ENCODE data around the gene RNF166. TPM values are rescaled to one million over a fixed set of nuclear protein-coding genes. Genes with fewer than 3 reads are reported as not detected.

RNF166 gene
- total RNA-seq, 1 experiment from 2014 or later, result 19.8 TPM

DNA sequence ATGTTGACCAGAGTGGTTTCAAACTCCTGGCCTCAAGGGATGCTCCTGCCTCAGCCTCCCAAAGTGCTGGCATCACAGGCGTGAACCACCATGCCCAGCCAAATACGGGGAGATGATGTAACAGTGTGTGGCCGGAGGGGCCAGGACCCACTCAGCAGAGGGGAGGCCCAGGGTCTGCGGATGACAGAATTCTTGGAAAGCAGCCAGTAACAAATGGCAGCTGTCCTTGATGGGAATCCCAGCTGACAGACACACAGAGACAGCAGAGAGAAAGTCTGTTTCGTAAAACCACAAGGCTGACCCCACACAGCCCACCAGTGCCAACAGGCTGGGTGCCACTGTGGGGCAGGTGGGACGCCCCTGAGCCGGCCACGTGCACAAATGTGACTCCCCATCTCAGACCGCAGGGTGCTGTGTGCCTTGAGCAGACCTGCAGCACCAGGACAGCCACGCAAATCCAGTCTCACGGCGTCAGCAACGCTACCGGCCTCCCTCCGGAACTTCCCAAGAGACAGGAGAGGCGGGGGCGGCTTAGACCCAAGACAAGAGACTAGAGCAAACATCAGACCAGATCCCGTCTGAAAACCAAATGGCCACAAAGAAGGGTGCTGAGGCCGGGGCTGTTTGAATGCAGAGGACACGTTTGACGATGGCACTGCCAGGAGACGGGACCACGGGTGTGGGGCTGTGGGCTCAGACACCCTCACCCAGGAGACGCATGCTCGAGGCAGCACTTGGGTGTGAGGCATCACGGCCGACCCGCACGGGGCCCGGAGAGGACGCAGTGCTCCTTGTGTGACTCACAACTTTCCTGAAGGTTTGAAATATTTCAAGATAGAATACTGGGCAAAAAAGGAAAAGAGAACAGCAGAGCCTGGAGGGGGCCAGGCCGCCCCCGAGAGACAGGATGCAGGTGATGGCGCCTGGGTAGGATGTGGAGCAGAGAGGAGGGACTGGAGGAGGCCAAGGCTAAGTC, 24.7 kb upstream of the RNF166 start:
- TF ChIP-seq, protein P1, sequence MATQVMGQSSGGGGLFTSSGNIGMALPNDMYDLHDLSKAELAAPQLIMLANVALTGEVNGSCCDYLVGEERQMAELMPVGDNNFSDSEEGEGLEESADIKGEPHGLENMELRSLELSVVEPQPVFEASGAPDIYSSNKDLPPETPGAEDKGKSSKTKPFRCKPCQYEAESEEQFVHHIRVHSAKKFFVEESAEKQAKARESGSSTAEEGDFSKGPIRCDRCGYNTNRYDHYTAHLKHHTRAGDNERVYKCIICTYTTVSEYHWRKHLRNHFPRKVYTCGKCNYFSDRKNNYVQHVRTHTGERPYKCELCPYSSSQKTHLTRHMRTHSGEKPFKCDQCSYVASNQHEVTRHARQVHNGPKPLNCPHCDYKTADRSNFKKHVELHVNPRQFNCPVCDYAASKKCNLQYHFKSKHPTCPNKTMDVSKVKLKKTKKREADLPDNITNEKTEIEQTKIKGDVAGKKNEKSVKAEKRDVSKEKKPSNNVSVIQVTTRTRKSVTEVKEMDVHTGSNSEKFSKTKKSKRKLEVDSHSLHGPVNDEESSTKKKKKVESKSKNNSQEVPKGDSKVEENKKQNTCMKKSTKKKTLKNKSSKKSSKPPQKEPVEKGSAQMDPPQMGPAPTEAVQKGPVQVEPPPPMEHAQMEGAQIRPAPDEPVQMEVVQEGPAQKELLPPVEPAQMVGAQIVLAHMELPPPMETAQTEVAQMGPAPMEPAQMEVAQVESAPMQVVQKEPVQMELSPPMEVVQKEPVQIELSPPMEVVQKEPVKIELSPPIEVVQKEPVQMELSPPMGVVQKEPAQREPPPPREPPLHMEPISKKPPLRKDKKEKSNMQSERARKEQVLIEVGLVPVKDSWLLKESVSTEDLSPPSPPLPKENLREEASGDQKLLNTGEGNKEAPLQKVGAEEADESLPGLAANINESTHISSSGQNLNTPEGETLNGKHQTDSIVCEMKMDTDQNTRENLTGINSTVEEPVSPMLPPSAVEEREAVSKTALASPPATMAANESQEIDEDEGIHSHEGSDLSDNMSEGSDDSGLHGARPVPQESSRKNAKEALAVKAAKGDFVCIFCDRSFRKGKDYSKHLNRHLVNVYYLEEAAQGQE (IDR thresholded peaks at IDR 0.05; ENCODE audit: insufficient read depth in 1 of 2, low read depth in 2 of 2, low read length in 1 of 2), result no peak
- TF ChIP-seq TCF7L2 (IDR thresholded peaks at IDR 0.05; ENCODE audit: low read depth, low read length) (no peak), SIN3A (IDR thresholded peaks at IDR 0.05; ENCODE audit: borderline replicate concordance, insufficient read depth, low read depth, low read length) (no peak), POLR2AphosphoS5 (IDR thresholded peaks at IDR 0.05; ENCODE audit: low read depth, low read length) (no peak)
- TF ChIP-seq, protein P2, sequence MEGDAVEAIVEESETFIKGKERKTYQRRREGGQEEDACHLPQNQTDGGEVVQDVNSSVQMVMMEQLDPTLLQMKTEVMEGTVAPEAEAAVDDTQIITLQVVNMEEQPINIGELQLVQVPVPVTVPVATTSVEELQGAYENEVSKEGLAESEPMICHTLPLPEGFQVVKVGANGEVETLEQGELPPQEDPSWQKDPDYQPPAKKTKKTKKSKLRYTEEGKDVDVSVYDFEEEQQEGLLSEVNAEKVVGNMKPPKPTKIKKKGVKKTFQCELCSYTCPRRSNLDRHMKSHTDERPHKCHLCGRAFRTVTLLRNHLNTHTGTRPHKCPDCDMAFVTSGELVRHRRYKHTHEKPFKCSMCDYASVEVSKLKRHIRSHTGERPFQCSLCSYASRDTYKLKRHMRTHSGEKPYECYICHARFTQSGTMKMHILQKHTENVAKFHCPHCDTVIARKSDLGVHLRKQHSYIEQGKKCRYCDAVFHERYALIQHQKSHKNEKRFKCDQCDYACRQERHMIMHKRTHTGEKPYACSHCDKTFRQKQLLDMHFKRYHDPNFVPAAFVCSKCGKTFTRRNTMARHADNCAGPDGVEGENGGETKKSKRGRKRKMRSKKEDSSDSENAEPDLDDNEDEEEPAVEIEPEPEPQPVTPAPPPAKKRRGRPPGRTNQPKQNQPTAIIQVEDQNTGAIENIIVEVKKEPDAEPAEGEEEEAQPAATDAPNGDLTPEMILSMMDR (IDR thresholded peaks at IDR 0.05), result no peak
- ChIA-PET POLR2A (no interaction called here), CTCF (no interaction called here)
- ATAC-seq (no peak), DNase-seq (ENCODE audit: low read depth, low spot score) (no peak)
- H3K27me3 ChIP-seq (ENCODE audit: control insufficient read depth, insufficient read depth, low read length), result no peaks in the 10 kb centered on the region
- H3K36me3 ChIP-seq (ENCODE audit: control insufficient read depth, insufficient read depth, low read length), result no peaks in the 10 kb centered on the region; the same call in 1 of the 2 replicates
- H3K4me3 ChIP-seq (ENCODE audit: low read depth in 2 of 2, low read length in 2 of 2), result no peak overlapping the region
- no TSS peak for BruUV-seq (replicated peaks)
- H3K9me3 ChIP-seq (ENCODE audit: control insufficient read depth, insufficient read depth, low read depth, low read length), result no peaks in the 10 kb centered on the region
- H3K4me1 ChIP-seq (ENCODE audit: control insufficient read depth, insufficient read depth, low read length), result no peaks in the 10 kb centered on the region; the same call in 1 of the 2 replicates
- H3K27ac ChIP-seq (ENCODE audit: low read length), result no peak overlapping the region
- intact Hi-C loops (cut with micrococcal nuclease; ENCODE audit: unreplicated experiment) (loop anchor here (10.0 kb wide), 1 partner anchor 54 kb away; the partner anchor contains the start of gene PIEZO1), in situ Hi-C loops (cut with HindIII; ENCODE audit: low pct_unique_long_range_greater_than_20kb, low sequenced_read_pairs) (no loop called here)

DNA sequence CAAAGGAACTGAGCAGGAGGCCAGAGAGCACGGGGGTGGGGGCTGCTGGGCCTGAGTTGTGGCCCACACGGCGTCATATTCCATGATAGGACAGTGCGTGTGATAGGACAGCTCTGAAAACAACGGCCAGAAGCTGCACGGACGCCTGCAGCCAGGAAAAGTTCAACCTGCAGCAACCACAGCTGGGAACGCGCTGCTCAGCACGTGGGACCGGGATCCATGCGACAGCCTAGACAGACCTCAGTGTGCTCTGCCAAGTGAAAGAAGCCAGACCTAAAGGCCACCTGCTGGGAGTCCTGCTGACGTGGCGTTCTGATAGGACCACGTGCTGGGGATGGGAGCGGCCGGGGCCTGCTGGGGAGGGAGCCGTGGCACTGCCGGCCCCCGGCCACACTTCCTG, 21.7 kb upstream of the RNF166 start:
- POLR2A ChIA-PET, result no interaction called here
- H3K27ac ChIP-seq (ENCODE audit: low read length), result no peak overlapping the region
- no peaks in the 10 kb centered on the region for H3K27me3 ChIP-seq (ENCODE audit: control insufficient read depth, insufficient read depth, low read length)
- intact Hi-C loops (cut with micrococcal nuclease; ENCODE audit: unreplicated experiment), result no loop called here
- CTCF ChIA-PET, result no interaction called here
- no peak for DNase-seq (ENCODE audit: low read depth, low spot score)
- no peaks in the 10 kb centered on the region; the same call in 1 of the 2 replicates for H3K4me1 ChIP-seq (ENCODE audit: control insufficient read depth, insufficient read depth, low read length)
- no peaks in the 10 kb centered on the region for H3K9me3 ChIP-seq (ENCODE audit: control insufficient read depth, insufficient read depth, low read depth, low read length)
- no TSS peak for BruUV-seq (replicated peaks)
- in situ Hi-C loops (cut with HindIII; ENCODE audit: low pct_unique_long_range_greater_than_20kb, low sequenced_read_pairs), result no loop called here
- ATAC-seq, result no peak
- no peaks in the 10 kb centered on the region; the same call in 1 of the 2 replicates for H3K36me3 ChIP-seq (ENCODE audit: control insufficient read depth, insufficient read depth, low read length)
- TF ChIP-seq TCF7L2 (IDR thresholded peaks at IDR 0.05; ENCODE audit: low read depth, low read length), result no peak
- no peak for TF ChIP-seq POLR2AphosphoS5 (IDR thresholded peaks at IDR 0.05; ENCODE audit: low read depth, low read length)
- no peak overlapping the region for H3K4me3 ChIP-seq (ENCODE audit: low read depth in 2 of 2, low read length in 2 of 2)

DNA sequence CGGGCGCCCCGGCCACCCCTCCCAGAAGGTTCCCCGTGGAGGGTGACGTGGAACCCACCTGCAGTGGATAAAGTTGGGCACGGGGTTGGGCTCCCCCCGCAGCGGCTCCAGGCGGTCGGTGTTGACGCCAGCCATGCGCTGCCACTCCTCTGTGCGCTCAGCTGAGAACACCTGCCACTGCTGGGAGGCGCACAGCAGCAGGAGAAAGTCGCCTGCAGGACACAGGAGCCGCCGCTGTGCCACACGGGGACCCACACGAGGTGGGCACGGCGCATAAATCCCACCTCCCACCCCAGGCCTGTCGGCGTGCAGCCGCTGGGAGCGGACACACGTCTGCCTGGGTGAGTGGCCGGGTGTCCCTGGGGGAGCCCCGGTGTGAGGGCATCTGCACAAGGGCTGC, 20.8 kb upstream of the RNF166 start:
- no TSS peak for BruUV-seq (replicated peaks)

More for the DNA sequence above, 20.8 kb upstream of the RNF166 start:
- Histone ChIP-seq H3K9me3 (ENCODE audit: control insufficient read depth, insufficient read depth, low read depth, low read length) (no peaks in the 10 kb centered on the region), H3K27me3 (ENCODE audit: control insufficient read depth, insufficient read depth, low read length) (no peaks in the 10 kb centered on the region), H3K36me3 (ENCODE audit: control insufficient read depth, insufficient read depth, low read length) (no peaks in the 10 kb centered on the region; the same call in 1 of the 2 replicates), H3K4me1 (ENCODE audit: control insufficient read depth, insufficient read depth, low read length) (no peaks in the 10 kb centered on the region; the same call in 1 of the 2 replicates), H3K4me3 (ENCODE audit: low read depth in 2 of 2, low read length in 2 of 2) (no peak overlapping the region), H3K27ac (ENCODE audit: low read length) (no peak overlapping the region)
- POLR2A ChIA-PET, result no interaction called here
- CTCF ChIA-PET, result no interaction called here
- in situ Hi-C loops (cut with HindIII; ENCODE audit: low pct_unique_long_range_greater_than_20kb, low sequenced_read_pairs) (no loop called here), intact Hi-C loops (cut with micrococcal nuclease; ENCODE audit: unreplicated experiment) (no loop called here)
- DNase-seq (ENCODE audit: low read depth, low spot score) (no peak), ATAC-seq (no peak)
- TF ChIP-seq, protein P1 (IDR thresholded peaks at IDR 0.05; ENCODE audit: insufficient read depth in 1 of 2, low read depth in 2 of 2, low read length in 1 of 2), result no peak
- TF ChIP-seq SIN3A (IDR thresholded peaks at IDR 0.05; ENCODE audit: borderline replicate concordance, insufficient read depth, low read depth, low read length) (no peak), POLR2AphosphoS5 (IDR thresholded peaks at IDR 0.05; ENCODE audit: low read depth, low read length) (no peak), TCF7L2 (IDR thresholded peaks at IDR 0.05; ENCODE audit: low read depth, low read length) (no peak)
- TF ChIP-seq, protein P2 (IDR thresholded peaks at IDR 0.05), result no peak
